Esophagus muscularis mucosa (tissue), 4 donors: ENCODE data around the gene DAPK3. TPM values are rescaled to one million over a fixed set of nuclear protein-coding genes. Genes with fewer than 3 reads are reported as not detected.

Experiments
- DNase-seq: peaks from one replicate; pipeline ENCODE4 v3.0.0-alpha.2; 2017; ENCODE audit errors: extremely low spot score
- H3K27ac ChIP-seq, 4 donors: fragments of 200-600 bp; sonication (generic); replicated peaks in 1 of 4; 1 replicate in 3 of 4; 2 replicates in 1 of 4; pipeline ENCODE4 v1.5.1; 2016 to 2019; ENCODE audit warnings: mild to moderate bottlenecking in 1 of 4
- H3K27me3 ChIP-seq, 4 donors: fragments of 200-600 bp; sonication (generic); one replicate each; pipeline versions ENCODE4 v1.5.1 to v1.6.0; 2016 to 2019
- H3K36me3 ChIP-seq, 4 donors: fragments of 200-600 bp; sonication (generic); one replicate each; pipeline ENCODE4 v1.5.1; 2016 to 2019
- H3K4me1 ChIP-seq, 4 donors: fragments of 200-600 bp; sonication (generic); one replicate each; pipeline ENCODE4 v1.5.1; 2016 to 2019
- H3K4me3 ChIP-seq, 4 donors: fragments of 200-600 bp; sonication (generic); 1 replicate in 2 of 4; 2 replicates in 2 of 4; pipeline ENCODE4 v1.5.1; 2016 to 2019; ENCODE audit warnings: mild to moderate bottlenecking in 4 of 4, moderate library complexity in 1 of 4
- H3K9me3 ChIP-seq, 4 donors: fragments of 200-600 bp; sonication (generic); 1 replicate in 3 of 4; 2 replicates in 1 of 4; pipeline ENCODE4 v1.5.1; 2016 to 2019
- EP300 ChIP-seq: sonication (generic); formaldehyde crosslinking; IDR thresholded peaks from one replicate; pipeline ENCODE4 v1.6.1; 2017; ENCODE audit warnings: antibody characterized with exemption
- POLR2A ChIP-seq: fragments of 450-650 bp; IDR thresholded peaks from one replicate; pipeline ENCODE4 v1.6.1; 2017; ENCODE audit warnings: antibody characterized with exemption, moderate library complexity, mild to moderate bottlenecking, low read depth
- POLR2AphosphoS5 ChIP-seq, 2 donors: sonication (generic); formaldehyde crosslinking; IDR thresholded peaks; one replicate each; pipeline ENCODE4 v1.6.1; 2017; ENCODE audit warnings: antibody characterized with exemption in 2 of 2
- WGBS: methylation state at CpG from one replicate; pipeline ENCODE4 v1.1.5; 2018; 5-methylcytosine and 5-hydroxymethylcytosine counted together
- intact Hi-C: fragments of 100-400 bp; cut with DNase I; formaldehyde crosslinking; loops from one replicate; pipeline ENCODE4 v1.15.1; 2023
- total RNA-seq, 4 donors: library from RNA; depleted of rRNA; stranded (reverse); fragments of >200 nt; gene quantifications; one replicate each; pipeline versions ENCODE4 v1.1.0 to v1.2.1, GENCODE V29; 2016
- TF ChIP-seq, protein P1 (sequence below), 3 experiments: fragments of 200-600 bp in 2 of 3; fragments of 450-650 bp in 1 of 3; sonication (generic) in 2 of 3; IDR thresholded peaks; one replicate each; pipeline ENCODE4 v1.5.1; 2017 to 2019; ENCODE audit warnings: antibody characterized with exemption in 3 of 3, mild to moderate bottlenecking in 2 of 3, moderate library complexity in 1 of 3

Gene DAPK3
- total RNA-seq, 4 donors from 2014 or later: 140 to 226 (median 212) TPM

DNA sequence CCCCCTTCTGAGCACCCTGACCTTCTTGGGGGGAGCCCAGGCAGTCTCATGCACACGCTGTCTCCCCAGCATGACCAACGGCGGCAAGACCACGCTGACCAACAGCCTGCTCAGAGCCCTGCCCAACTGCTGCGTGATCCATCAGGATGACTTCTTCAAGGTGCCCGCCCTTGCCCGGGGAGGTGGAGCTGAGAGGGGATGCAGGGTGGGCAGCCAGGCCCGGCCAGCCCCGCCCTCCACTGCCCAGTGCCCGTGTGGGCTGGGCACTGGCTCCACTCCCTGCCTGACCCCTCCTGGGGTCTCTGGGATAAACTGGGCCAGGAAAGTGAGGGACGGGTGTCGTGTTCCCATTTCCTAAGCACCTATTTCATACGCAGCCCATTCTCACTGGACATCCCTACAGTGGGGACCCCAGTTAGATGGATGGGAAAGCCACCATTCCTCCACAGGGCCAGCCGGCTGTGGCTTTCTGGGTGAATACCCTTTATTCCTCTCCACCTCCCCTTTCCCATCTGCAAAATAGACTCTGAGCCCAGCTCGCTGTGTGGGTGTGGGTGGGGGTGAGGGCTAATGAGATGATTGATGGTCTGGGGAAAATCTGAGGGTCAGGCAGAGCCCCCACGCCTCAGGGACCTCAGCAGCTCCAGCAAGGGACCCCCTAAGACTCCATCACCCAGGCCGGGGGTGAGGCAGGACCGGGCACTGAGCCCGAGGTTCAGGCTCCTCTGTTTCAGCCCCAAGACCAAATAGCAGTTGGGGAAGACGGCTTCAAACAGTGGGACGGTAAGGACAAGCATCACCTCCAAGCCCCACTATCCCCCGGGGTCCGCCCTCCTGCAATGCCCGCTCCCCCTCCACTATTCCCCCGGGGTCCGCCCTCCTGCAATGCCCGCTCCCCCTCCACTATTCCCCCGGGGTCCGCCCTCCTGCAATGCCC is 34.1 kb downstream of the DAPK3 start:
- intact Hi-C loops: no loop called here
- 81% methylated on average over 19 of the region's 29 CpGs for WGBS
- Histone ChIP-seq H3K36me3 (peaks cover 0 to under 1% (median 0%) of the 10 kb centered on the region in 4 donors), H3K9me3 (no peaks in the 10 kb centered on the region), H3K27ac (no peak overlapping the region), H3K4me1 (peaks cover 2 to 15% (median 13%) of the 10 kb centered on the region in 4 donors), H3K4me3 (no peak overlapping the region), H3K27me3 (peaks cover 0 to 24% (median 3%) of the 10 kb centered on the region in 4 donors)
- no peak for DNase-seq
- TF ChIP-seq POLR2A (no peak), POLR2AphosphoS5 (IDR thresholded peaks at IDR 0.05) (no peak), EP300 (no peak)
- TF ChIP-seq, protein P1, sequence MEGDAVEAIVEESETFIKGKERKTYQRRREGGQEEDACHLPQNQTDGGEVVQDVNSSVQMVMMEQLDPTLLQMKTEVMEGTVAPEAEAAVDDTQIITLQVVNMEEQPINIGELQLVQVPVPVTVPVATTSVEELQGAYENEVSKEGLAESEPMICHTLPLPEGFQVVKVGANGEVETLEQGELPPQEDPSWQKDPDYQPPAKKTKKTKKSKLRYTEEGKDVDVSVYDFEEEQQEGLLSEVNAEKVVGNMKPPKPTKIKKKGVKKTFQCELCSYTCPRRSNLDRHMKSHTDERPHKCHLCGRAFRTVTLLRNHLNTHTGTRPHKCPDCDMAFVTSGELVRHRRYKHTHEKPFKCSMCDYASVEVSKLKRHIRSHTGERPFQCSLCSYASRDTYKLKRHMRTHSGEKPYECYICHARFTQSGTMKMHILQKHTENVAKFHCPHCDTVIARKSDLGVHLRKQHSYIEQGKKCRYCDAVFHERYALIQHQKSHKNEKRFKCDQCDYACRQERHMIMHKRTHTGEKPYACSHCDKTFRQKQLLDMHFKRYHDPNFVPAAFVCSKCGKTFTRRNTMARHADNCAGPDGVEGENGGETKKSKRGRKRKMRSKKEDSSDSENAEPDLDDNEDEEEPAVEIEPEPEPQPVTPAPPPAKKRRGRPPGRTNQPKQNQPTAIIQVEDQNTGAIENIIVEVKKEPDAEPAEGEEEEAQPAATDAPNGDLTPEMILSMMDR (IDR thresholded peaks at IDR 0.05): no peak

DNA sequence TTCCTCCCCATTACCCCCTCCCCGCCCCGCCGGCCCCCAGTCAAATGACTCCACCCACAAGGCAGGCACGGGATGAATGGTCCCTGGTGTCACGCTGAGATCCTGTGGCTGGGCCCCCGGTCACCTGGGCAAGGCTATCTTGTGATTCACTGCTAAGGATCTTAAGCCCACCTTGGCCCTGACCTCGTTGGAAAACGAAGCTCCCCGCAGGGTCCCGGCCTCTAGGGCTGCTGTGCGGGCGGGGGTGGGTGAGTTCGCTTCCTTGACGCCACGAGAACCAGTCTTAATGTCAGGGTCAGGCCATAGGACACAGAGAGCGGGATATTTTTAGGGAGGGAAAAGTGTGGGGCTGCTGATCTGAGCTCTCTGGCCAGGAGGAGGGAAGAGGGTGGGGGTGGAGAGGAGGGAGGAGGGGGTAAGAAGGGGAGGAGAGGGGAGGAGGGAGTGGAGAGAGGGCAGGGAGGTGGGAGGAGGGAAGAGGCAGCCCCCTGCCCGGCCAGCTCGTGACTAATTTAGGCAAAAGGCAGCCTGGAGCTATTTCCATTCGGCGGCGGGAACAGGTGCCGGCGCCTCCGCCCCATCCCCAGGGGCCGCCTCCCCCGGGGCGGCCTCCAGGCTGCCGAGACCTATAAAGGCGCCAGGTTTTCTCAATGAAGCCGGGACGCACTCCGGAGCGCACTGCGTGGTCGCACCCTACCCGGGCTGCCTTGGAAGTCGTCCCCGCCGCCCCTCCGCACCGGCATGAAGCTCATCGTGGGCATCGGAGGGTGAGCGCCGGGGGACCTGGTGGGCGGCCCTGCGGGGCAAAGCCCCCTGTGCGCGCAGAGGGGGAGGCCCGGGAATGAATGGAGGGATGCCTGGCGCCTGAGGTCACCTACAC is 37.7 kb downstream of the DAPK3 start, which contains the start of gene NMRK2:
TSS of gene NMRK2 (plus strand) at position 139 of the 880 bp plus-strand sequence. CDS start at position 742, 603 bp downstream.
- intact Hi-C loops: no loop called here
- H3K27me3 ChIP-seq: peaks cover 0 to 24% (median 3%) of the 10 kb centered on the region in 4 donors
- H3K4me3 ChIP-seq: peak within 1 kb of the TSS; percentile 18 to 40 (median 29)
- peak within 1 kb of the TSS in 2 of 4 donors; percentile 37 to 40 for H3K27ac ChIP-seq
- TF ChIP-seq, protein P1 (IDR thresholded peaks at IDR 0.05): no peak
- peak; percentile 20 for TF ChIP-seq POLR2A
- H3K9me3 ChIP-seq: no peaks in the 10 kb centered on the region
- no peaks in the 10 kb centered on the region for H3K36me3 ChIP-seq
- peaks cover 10 to 22% (median 15%) of the 10 kb centered on the region in 4 donors for H3K4me1 ChIP-seq
- DNase-seq: no peak
- WGBS: 8% methylated on average over 19 of the region's 51 CpGs

DNA sequence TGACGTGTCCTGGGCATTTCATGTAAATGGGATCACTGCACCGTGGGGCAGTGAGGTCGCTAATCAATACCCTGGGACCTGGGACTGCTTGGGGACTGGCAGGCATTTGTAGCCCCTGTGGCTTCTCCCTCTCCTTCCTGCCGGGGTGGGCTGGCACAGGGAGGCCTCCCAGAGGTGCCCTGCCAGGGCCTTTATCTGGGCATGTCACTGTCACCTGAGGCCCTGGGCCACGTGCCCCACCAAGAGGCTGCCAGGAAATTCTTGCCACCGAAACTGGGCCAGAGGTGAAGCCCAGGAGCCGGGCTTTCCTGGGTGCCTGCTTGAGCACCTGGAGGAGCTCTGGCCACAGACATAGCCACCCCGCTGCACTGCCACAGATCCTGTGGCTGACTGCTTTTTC is 39.9 kb downstream of the DAPK3 start:
- H3K9me3 ChIP-seq: no peaks in the 10 kb centered on the region
- TF ChIP-seq EP300: no peak
- TF ChIP-seq, protein P1 (IDR thresholded peaks at IDR 0.05): no peak
- no peak for TF ChIP-seq POLR2AphosphoS5 (IDR thresholded peaks at IDR 0.05)
- intact Hi-C loops: no loop called here
- H3K36me3 ChIP-seq: no peaks in the 10 kb centered on the region
- no peak for DNase-seq
- peaks cover 0 to 24% (median 3%) of the 10 kb centered on the region in 4 donors for H3K27me3 ChIP-seq
- peaks cover 10 to 22% (median 15%) of the 10 kb centered on the region in 4 donors for H3K4me1 ChIP-seq
- H3K4me3 ChIP-seq: no peak overlapping the region
- 81% methylated on average over 6 of the region's 8 CpGs for WGBS
- H3K27ac ChIP-seq: no peak overlapping the region

DNA sequence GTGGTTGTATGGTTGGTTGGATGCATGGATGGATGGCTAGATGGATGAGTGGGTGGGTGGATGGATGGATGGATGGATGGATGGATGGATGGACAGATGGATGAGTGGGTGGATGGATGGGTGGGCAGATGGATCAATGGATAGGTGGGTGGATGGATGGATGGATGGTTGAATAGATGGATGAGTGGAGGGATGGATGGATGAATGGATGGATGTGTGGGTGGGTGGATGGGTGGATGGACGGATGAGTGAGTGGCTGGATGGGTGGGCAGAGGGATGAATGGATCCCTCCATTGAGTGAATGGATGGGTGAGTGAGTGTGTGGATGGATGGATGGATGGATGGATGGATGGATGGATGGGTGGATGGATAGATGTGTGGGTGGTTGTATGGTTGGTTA is 47.0 kb downstream of the DAPK3 start:
- Histone ChIP-seq H3K9me3 (peaks cover 0 to 14% (median 4%) of the 10 kb centered on the region in 4 donors), H3K27me3 (no peaks in the 10 kb centered on the region), H3K36me3 (no peaks in the 10 kb centered on the region), H3K4me3 (no peak overlapping the region), H3K27ac (no peak overlapping the region), H3K4me1 (no peaks in the 10 kb centered on the region)
- TF ChIP-seq POLR2AphosphoS5 (IDR thresholded peaks at IDR 0.05) (no peak), EP300 (no peak), POLR2A (no peak)
- TF ChIP-seq, protein P1 (IDR thresholded peaks at IDR 0.05): no peak
- no peak for DNase-seq
- intact Hi-C loops: no loop called here
- WGBS: 74% methylated on average over 1 of the region's 1 CpG
